K562 (cell line): ENCODE measurements around the gene ZKSCAN3. TPM values are rescaled to one million over a fixed set of nuclear protein-coding genes. Genes with fewer than 3 reads are reported as not detected.

Experiments
- ARID3B ChIP-seq: fragments of 250-450 bp; sonication (Bioruptor Pico); IDR thresholded peaks from 2 replicates; pipeline ENCODE4 v1.4.0; 2020; ENCODE audit warnings: borderline replicate concordance
- BACH1 ChIP-seq: fragments of 200-800 bp; sonication (Bioruptor generic); IDR thresholded peaks from 2 replicates; pipeline ENCODE4 v1.6.1; 2016; ENCODE audit warnings: missing genetic modification characterization, missing compliant biosample characterization
- CEBPB ChIP-seq: fragments of 450-650 bp; IDR thresholded peaks from 2 replicates; pipeline ENCODE4 v1.6.1; 2016; ENCODE audit warnings: missing genetic modification characterization, missing compliant biosample characterization
- DACH1 ChIP-seq: fragments of 450-650 bp; IDR thresholded peaks from 2 replicates; pipeline ENCODE4 v1.6.1; 2018; ENCODE audit not compliant: partially characterized antibody
- ESRRB ChIP-seq: fragments of 250-450 bp; sonication (Bioruptor Pico); IDR thresholded peaks from 2 replicates; pipeline ENCODE4 v1.5.0; 2020; ENCODE audit warnings: mild to moderate bottlenecking, moderate library complexity, borderline replicate concordance
- KAT2B ChIP-seq: IDR thresholded peaks from one replicate; pipeline ENCODE4 v1.6.1; 2012; ENCODE audit warnings: low read depth, mild to moderate bottlenecking, control low read depth, inconsistent platforms, low read length, moderate library complexity
- MCM2 ChIP-seq: fragments of 450-650 bp; IDR thresholded peaks from 2 replicates; pipeline ENCODE4 v1.6.1; 2017; ENCODE audit warnings: low read depth, mild to moderate bottlenecking
- POU5F1 ChIP-seq: fragments of 150-350 bp; IDR thresholded peaks from 2 replicates; pipeline ENCODE4 v1.6.1; 2014; ENCODE audit warnings: borderline replicate concordance, low read length, low read depth, mild to moderate bottlenecking; ENCODE audit not compliant: partially characterized antibody
- PRMT5 ChIP-seq: sonication (generic); formaldehyde crosslinking; IDR thresholded peaks from 2 replicates; pipeline ENCODE4 v1.5.0; 2020; ENCODE audit warnings: missing genetic modification reagents
- ZNF197 ChIP-seq: fragments of 200-800 bp; sonication (Bioruptor generic); IDR thresholded peaks from 2 replicates; pipeline ENCODE4 v1.6.1; 2016; ENCODE audit warnings: low read depth, missing genetic modification characterization, missing compliant biosample characterization
- ZNF224 ChIP-seq: sonication (generic); formaldehyde crosslinking; IDR thresholded peaks from 2 replicates; pipeline ENCODE4 v1.8.0; 2022; ENCODE audit warnings: mild to moderate bottlenecking, missing genetic modification reagents
- ZNF232 ChIP-seq: sonication (generic); formaldehyde crosslinking; IDR thresholded peaks from 2 replicates; pipeline ENCODE4 v1.8.0; 2022; ENCODE audit warnings: mild to moderate bottlenecking, missing genetic modification reagents
- ZNF398 ChIP-seq: fragments of 250-450 bp; sonication (Bioruptor Pico); IDR thresholded peaks from 2 replicates; pipeline ENCODE4 v1.8.0; 2021; ENCODE audit warnings: moderate library complexity, mild to moderate bottlenecking, inconsistent platforms
- ZNF764 ChIP-seq: fragments of 250-450 bp; sonication (Bioruptor Pico); IDR thresholded peaks from 2 replicates; pipeline ENCODE4 v1.4.0; 2020; ENCODE audit warnings: low read depth, mild to moderate bottlenecking, moderate library complexity
- polyA plus RNA-seq, 8 experiments: library from polyadenylated mRNA; depleted of rRNA in 4 of 8; stranded (reverse) in 5 of 8; unstranded in 3 of 8; fragments of >200 nt; fragmentation: Nextera tagmentation in 2 of 8; fragmentation: Illumina TruSeq in 1 of 8; extraction: Ambion mirVana in 2 of 8; extraction: Trizol in 1 of 8; gene quantifications; 2 replicates each; pipeline versions ENCODE4 v1.2.1 to v1.2.3, GENCODE V29; 2011 to 2014; ENCODE audit warnings: inconsistent platforms in 1 of 8, missing spikeins in 1 of 8
- total RNA-seq, 7 experiments: library from RNA; depleted of rRNA in 6 of 7; stranded (reverse); fragments of >200 nt in 6 of 7; fragmentation: Illumina TruSeq in 2 of 7; extraction: Trizol in 2 of 7; gene quantifications; 2 replicates each; pipeline versions ENCODE4 v1.2.1 to v1.2.3, GENCODE V29; 2011 to 2021; ENCODE audit warnings: low replicate concordance in 1 of 7
- TF ChIP-seq, protein P1 (sequence below): sonication (generic); formaldehyde crosslinking; IDR thresholded peaks from 2 replicates; pipeline ENCODE4 v1.8.0; 2023; ENCODE audit warnings: mild to moderate bottlenecking, missing genetic modification reagents
- TF ChIP-seq, protein P2 (sequence below): fragments of 150-350 bp; conservative IDR thresholded peaks from 2 replicates; pipeline ENCODE4 v1.6.1; 2014; ENCODE audit warnings: low read length

The ZKSCAN3 gene
- total and polyA plus RNA-seq, 9 of the 15 experiments (the other 6 are each of a cell fraction or from before 2014, with no cell fraction given) = 3.0 to 12.4 (median 10.2) TPM

- TF ChIP-seq ARID3B (peak; percentile 98; the same call in 1 of the 2 replicates), CEBPB (tag) (peak; percentile 73), ZNF232 (CRISPR knock-in tag) (no peak), ESRRB (CRISPR knock-in tag) (peak; percentile 86; the same call in 1 of the 2 replicates), DACH1 (peak; percentile 33), MCM2 (no peak), PRMT5 (CRISPR knock-in tag) (no peak), ZNF398 (CRISPR knock-in tag) (peak; percentile 95), ZNF197 (CRISPR knock-in tag) (peak; percentile 99), BACH1 (tag) (peak; percentile 100), POU5F1 (no peak), ZNF224 (CRISPR knock-in tag) (no peak), ZNF764 (CRISPR knock-in tag) (no peak), KAT2B (no peak)
- TF ChIP-seq, protein P1, sequence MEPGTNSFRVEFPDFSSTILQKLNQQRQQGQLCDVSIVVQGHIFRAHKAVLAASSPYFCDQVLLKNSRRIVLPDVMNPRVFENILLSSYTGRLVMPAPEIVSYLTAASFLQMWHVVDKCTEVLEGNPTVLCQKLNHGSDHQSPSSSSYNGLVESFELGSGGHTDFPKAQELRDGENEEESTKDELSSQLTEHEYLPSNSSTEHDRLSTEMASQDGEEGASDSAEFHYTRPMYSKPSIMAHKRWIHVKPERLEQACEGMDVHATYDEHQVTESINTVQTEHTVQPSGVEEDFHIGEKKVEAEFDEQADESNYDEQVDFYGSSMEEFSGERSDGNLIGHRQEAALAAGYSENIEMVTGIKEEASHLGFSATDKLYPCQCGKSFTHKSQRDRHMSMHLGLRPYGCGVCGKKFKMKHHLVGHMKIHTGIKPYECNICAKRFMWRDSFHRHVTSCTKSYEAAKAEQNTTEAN (CRISPR knock-in tag) = no peak
- TF ChIP-seq, protein P2, sequence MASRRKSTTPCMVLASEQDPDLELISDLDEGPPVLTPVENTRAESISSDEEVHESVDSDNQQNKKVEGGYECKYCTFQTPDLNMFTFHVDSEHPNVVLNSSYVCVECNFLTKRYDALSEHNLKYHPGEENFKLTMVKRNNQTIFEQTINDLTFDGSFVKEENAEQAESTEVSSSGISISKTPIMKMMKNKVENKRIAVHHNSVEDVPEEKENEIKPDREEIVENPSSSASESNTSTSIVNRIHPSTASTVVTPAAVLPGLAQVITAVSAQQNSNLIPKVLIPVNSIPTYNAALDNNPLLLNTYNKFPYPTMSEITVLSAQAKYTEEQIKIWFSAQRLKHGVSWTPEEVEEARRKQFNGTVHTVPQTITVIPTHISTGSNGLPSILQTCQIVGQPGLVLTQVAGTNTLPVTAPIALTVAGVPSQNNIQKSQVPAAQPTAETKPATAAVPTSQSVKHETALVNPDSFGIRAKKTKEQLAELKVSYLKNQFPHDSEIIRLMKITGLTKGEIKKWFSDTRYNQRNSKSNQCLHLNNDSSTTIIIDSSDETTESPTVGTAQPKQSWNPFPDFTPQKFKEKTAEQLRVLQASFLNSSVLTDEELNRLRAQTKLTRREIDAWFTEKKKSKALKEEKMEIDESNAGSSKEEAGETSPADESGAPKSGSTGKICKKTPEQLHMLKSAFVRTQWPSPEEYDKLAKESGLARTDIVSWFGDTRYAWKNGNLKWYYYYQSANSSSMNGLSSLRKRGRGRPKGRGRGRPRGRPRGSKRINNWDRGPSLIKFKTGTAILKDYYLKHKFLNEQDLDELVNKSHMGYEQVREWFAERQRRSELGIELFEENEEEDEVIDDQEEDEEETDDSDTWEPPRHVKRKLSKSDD = no peak
Measured at GRCh38 chr6:28353981-28354676, 4.4 kb downstream of the ZKSCAN3 start (continued).
